Common myeloid progenitor, CD34-positive (primary cell): ENCODE data around the gene ATF4.

Source experiments
- CTCF ChIA-PET: fragments of 350-600 bp; sonication (Branson Sonifier 250); formaldehyde crosslinking; loops from one replicate; lab custom pipeline; 2021; ENCODE audit warnings: antibody characterized with exemption; lab: Charles Lee
- POLR2A ChIA-PET: fragments of 350-600 bp; sonication (Branson Sonifier 250); formaldehyde crosslinking; loops from one replicate; lab custom pipeline; 2021; ENCODE audit warnings: antibody characterized with exemption; lab: Charles Lee
- DNase-seq, 3 donors: peaks; one replicate each; pipeline versions ENCODE4 v3.0.0 to v3.0.0-alpha.2; 2013
- H3K27ac ChIP-seq, 2 experiments: 1 replicate in 1 of 2; 2 replicates in 1 of 2; pipeline ENCODE4 v1.7.0; 2013; ENCODE audit warnings: inconsistent platforms in 2 of 2, low read length in 2 of 2, mild to moderate bottlenecking in 2 of 2, low read depth in 1 of 2, moderate library complexity in 1 of 2; ENCODE audit not compliant: severe bottlenecking in 2 of 2, insufficient read depth in 1 of 2, poor library complexity in 1 of 2
- H3K27me3 ChIP-seq, 5 experiments: replicated peaks in 2 of 5; 1 replicate in 3 of 5; 2 replicates in 2 of 5; pipeline versions ENCODE4 v1.6.1 to v1.7.0; 2013; ENCODE audit warnings: low read length in 4 of 5, mild to moderate bottlenecking in 2 of 5, moderate library complexity in 2 of 5, inconsistent platforms in 1 of 5; ENCODE audit not compliant: insufficient read depth in 5 of 5, control insufficient read depth in 4 of 5
- H3K36me3 ChIP-seq, 4 experiments: 1 replicate in 2 of 4; 2 replicates in 2 of 4; pipeline versions ENCODE4 v1.6.1 to v1.7.0; 2013; ENCODE audit warnings: low read length in 3 of 4, control low read depth in 1 of 4, mild to moderate bottlenecking in 1 of 4; ENCODE audit not compliant: control insufficient read depth in 4 of 4, insufficient read depth in 4 of 4
- H3K4me1 ChIP-seq, 4 experiments: 1 replicate in 3 of 4; 2 replicates in 1 of 4; pipeline versions ENCODE4 v1.6.1 to v1.7.1; 2013; ENCODE audit warnings: low read length in 3 of 4, mild to moderate bottlenecking in 3 of 4, control low read depth in 1 of 4, inconsistent platforms in 1 of 4, moderate library complexity in 1 of 4; ENCODE audit not compliant: control insufficient read depth in 4 of 4, insufficient read depth in 4 of 4; ENCODE audit errors: control extremely low read depth in 1 of 4
- H3K4me3 ChIP-seq, 7 experiments: 1 replicate in 4 of 7; 2 replicates in 3 of 7; pipeline versions ENCODE4 v1.5.1 to v1.7.0; 2013; ENCODE audit warnings: mild to moderate bottlenecking in 7 of 7, low read length in 6 of 7, moderate library complexity in 6 of 7, inconsistent platforms in 2 of 7, low read depth in 2 of 7, control low read depth in 1 of 7; ENCODE audit not compliant: insufficient read depth in 4 of 7, control insufficient read depth in 1 of 7; ENCODE audit errors: extremely low read depth in 1 of 7
- H3K9me3 ChIP-seq, 5 experiments: 1 replicate in 4 of 5; 2 replicates in 1 of 5; pipeline versions ENCODE4 v1.6.1 to v1.7.1; 2013; ENCODE audit warnings: low read length in 4 of 5, mild to moderate bottlenecking in 2 of 5, inconsistent platforms in 1 of 5, low read depth in 1 of 5, moderate library complexity in 1 of 5; ENCODE audit not compliant: control insufficient read depth in 4 of 5, insufficient read depth in 2 of 5; ENCODE audit errors: control extremely low read depth in 1 of 5
- WGBS: methylation state at CpG from one replicate; pipeline ENCODE4 v1.1.5; 2013; ENCODE audit not compliant: insufficient coverage; 5-methylcytosine and 5-hydroxymethylcytosine counted together

The ATF4 gene

GRCh38 chr22:39481054-39481453 is 39.3 kb upstream of the ATF4 start:
- no peak for DNase-seq
- 94% methylated on average over 16 of the region's 16 CpGs for WGBS
- POLR2A ChIA-PET, result no interaction called here
- Histone ChIP-seq H3K27ac (no peak overlapping the region), H3K4me1 (no peaks in the 10 kb centered on the region), H3K27me3 (no peaks in the 10 kb centered on the region), H3K36me3 (peaks cover 0 to 49% (median 0%) of the 10 kb centered on the region in 4 experiments), H3K9me3 (no peaks in the 10 kb centered on the region), H3K4me3 (no peak overlapping the region)
- CTCF ChIA-PET, result interaction anchor here (1.1 to 2.2 kb wide), 2 partner anchors 13 to 34 kb away, joined by 3 to 8 read pairs; no protein-coding TSS in a partner anchor

- H3K4me3 ChIP-seq, result no peak overlapping the region
- H3K4me1 ChIP-seq, result no peaks in the 10 kb centered on the region
- no peaks in the 10 kb centered on the region for H3K9me3 ChIP-seq
- ChIA-PET CTCF (interaction anchor here (1.1 to 2.2 kb wide), 4 partner anchors 13 to 77 kb away, joined by 3 to 8 read pairs (median 4); no protein-coding TSS in a partner anchor), POLR2A (interaction anchor here (0.8 to 0.9 kb wide), 2 partner anchors 18 to 24 kb away, joined by 3 read pairs; no protein-coding TSS in a partner anchor)
- peaks cover 0 to 44% (median 0%) of the 10 kb centered on the region in 4 experiments for H3K36me3 ChIP-seq
- no peak overlapping the region for H3K27ac ChIP-seq
- H3K27me3 ChIP-seq, result no peaks in the 10 kb centered on the region
- 96% methylated on average over 5 of the region's 5 CpGs for WGBS
- DNase-seq, result no peak
Measured at GRCh38 chr22:39481595-39481994, 38.8 kb upstream of the ATF4 start.

- WGBS, result 81% methylated on average over 3 of the region's 3 CpGs
- H3K27ac ChIP-seq, result no peak overlapping the region
- peaks cover 0 to 38% (median 0%) of the 10 kb centered on the region in 4 experiments for H3K36me3 ChIP-seq
- no peak for DNase-seq
- H3K4me3 ChIP-seq, result no peak overlapping the region
- POLR2A ChIA-PET, result interaction anchor here (0.7 to 0.9 kb wide), 2 partner anchors 19 to 132 kb away, joined by 3 read pairs; no protein-coding TSS in a partner anchor
- H3K27me3 ChIP-seq, result no peaks in the 10 kb centered on the region
- H3K4me1 ChIP-seq, result no peaks in the 10 kb centered on the region
- CTCF ChIA-PET, result interaction anchor here (0.7 to 2.2 kb wide), 6 partner anchors 9 to 166 kb away, joined by 3 to 8 read pairs (median 4); no protein-coding TSS in a partner anchor
- H3K9me3 ChIP-seq, result no peaks in the 10 kb centered on the region
Measured at GRCh38 chr22:39482768-39483167, 37.6 kb upstream of the ATF4 start.

DNA sequence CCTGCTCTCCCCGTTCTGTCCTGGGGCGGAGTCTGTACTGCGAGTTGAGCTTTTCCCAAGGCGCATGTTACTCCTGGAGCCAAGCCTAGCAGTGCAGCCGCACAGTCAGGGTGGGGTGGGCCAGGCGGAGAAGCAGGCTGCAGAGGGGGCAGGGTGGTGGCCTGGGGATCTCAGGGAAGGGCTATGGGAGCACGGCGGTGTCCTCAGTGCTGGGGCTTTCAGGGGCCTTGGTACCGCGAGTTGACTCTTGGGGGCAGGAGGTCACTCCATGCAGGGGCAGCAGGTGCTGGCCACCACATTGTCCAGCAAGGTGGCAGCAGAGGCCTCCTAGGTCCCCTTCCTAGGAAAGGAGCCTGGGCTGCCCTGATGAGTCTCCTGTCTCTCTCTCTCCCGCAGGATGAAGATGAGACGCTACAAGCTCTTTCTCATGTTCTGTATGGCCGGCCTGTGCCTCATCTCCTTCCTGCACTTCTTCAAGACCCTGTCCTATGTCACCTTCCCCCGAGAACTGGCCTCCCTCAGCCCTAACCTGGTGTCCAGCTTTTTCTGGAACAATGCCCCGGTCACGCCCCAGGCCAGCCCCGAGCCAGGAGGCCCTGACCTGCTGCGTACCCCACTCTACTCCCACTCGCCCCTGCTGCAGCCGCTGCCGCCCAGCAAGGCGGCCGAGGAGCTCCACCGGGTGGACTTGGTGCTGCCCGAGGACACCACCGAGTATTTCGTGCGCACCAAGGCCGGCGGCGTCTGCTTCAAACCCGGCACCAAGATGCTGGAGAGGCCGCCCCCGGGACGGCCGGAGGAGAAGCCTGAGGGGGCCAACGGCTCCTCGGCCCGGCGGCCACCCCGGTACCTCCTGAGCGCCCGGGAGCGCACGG is 33.2 kb upstream of the ATF4 start:
- H3K27me3 ChIP-seq, result no peaks in the 10 kb centered on the region
- 97% methylated on average over 41 of the region's 45 CpGs for WGBS
- POLR2A ChIA-PET, result no interaction called here
- peaks cover 0 to 16% (median 6%) of the 10 kb centered on the region in 4 experiments for H3K4me1 ChIP-seq
- H3K36me3 ChIP-seq, result peaks cover 0 to 38% (median 0%) of the 10 kb centered on the region in 4 experiments
- H3K27ac ChIP-seq, result no peak overlapping the region
- no peak for DNase-seq
- no peak overlapping the region for H3K4me3 ChIP-seq
- CTCF ChIA-PET, result interaction anchor here (1.5 to 13.7 kb wide), 3 partner anchors 9 to 41 kb away, joined by 5 to 243 read pairs (median 7); partner anchors contain the start of gene RPS19BP1
- H3K9me3 ChIP-seq, result no peaks in the 10 kb centered on the region

GRCh38 chr22:39487826-39488520 is 32.4 kb upstream of the ATF4 start:
- H3K36me3 ChIP-seq, result peaks cover 0 to 37% (median 0%) of the 10 kb centered on the region in 4 experiments
- POLR2A ChIA-PET, result no interaction called here
- no peaks in the 10 kb centered on the region for H3K27me3 ChIP-seq
- DNase-seq, result no peak
- WGBS, result 96% methylated on average over 67 of the region's 70 CpGs
- CTCF ChIA-PET, result interaction anchor here (1.0 to 13.7 kb wide), 4 partner anchors 8 to 40 kb away, joined by 3 to 243 read pairs (median 6); partner anchors contain the start of gene RPS19BP1
- no peak overlapping the region for H3K4me3 ChIP-seq
- H3K27ac ChIP-seq, result no peak overlapping the region
- H3K4me1 ChIP-seq, result peaks cover 0 to 16% (median 6%) of the 10 kb centered on the region in 4 experiments
- H3K9me3 ChIP-seq, result no peaks in the 10 kb centered on the region

DNA sequence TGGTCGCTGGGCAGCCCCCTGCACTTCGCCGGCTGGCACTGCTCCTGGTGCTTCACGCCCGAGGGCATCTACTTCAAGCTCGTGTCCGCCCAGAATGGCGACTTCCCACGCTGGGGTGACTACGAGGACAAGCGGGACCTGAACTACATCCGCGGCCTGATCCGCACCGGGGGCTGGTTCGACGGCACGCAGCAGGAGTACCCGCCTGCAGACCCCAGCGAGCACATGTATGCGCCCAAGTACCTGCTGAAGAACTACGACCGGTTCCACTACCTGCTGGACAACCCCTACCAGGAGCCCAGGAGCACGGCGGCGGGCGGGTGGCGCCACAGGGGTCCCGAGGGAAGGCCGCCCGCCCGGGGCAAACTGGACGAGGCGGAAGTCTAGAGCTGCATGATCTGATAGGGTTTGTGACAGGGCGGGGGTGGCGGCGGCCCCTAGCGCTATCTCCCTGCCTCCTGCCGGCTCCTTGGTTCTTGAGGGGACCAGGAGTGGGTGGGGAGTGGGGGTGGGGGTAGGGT is 31.7 kb upstream of the ATF4 start:
- 96% methylated on average over 34 of the region's 39 CpGs for WGBS
- POLR2A ChIA-PET, result interaction anchor here (0.5 kb wide), 1 partner anchor 8 kb away, joined by 3 read pairs; no protein-coding TSS in a partner anchor
- H3K4me1 ChIP-seq, result peaks cover 0 to 16% (median 6%) of the 10 kb centered on the region in 4 experiments
- H3K36me3 ChIP-seq, result peaks cover 0 to 37% (median 0%) of the 10 kb centered on the region in 4 experiments
- H3K27ac ChIP-seq, result no peak overlapping the region
- CTCF ChIA-PET, result interaction anchor here (1.0 to 13.7 kb wide), 2 partner anchors 29 to 39 kb away, joined by 3 to 243 read pairs; partner anchors contain the start of gene RPS19BP1
- H3K27me3 ChIP-seq, result no peaks in the 10 kb centered on the region
- no peak overlapping the region for H3K4me3 ChIP-seq
- H3K9me3 ChIP-seq, result no peaks in the 10 kb centered on the region
- DNase-seq, result no peak
